Measurements from ENCODE around the gene PTPRG.

PTPRG gene

GRCh38 chr3:61908382-61908781 is 347.0 kb downstream of the PTPRG start:
- no peak for DNase-seq

GRCh38 chr3:61910732-61911131 is 349.4 kb downstream of the PTPRG start:
- DNase-seq: no peak

- DNase-seq: no peak
These were observed 350.8 kb downstream of the PTPRG start for GRCh38 chr3:61912158-61912557.

GRCh38 chr3:61913701-61914100 is 352.3 kb downstream of the PTPRG start:
- DNase-seq: no peak

- DNase-seq: no peak
These were observed 352.9 kb downstream of the PTPRG start for GRCh38 chr3:61914276-61914675.

DNA sequence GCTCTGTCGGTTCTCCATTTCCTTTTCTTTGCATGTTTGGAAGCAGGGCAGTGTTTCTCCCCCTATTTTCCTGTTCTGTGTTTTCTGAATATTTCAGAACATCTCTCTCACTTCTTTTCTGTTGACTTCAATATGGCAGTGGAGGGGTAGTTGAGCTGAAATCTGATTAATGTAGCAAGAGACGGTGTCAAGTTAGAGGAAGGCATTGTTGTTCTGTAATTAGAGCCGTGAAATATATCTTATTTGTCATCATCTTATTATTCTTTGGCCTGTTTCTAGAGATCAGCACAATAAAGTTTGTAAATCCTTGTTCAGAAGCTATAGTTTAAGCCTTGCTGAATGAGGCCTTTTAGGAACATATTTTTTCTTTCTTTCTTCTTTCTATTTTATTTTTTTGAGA is 353.9 kb downstream of the PTPRG start:
- DNase-seq: no peak

GRCh38 chr3:61919371-61919770 is 358.0 kb downstream of the PTPRG start:
- no peak for DNase-seq

GRCh38 chr3:61922118-61922517 is 360.7 kb downstream of the PTPRG start:
- DNase-seq: no peak

GRCh38 chr3:61924090-61924735 is 362.8 kb downstream of the PTPRG start:
- no peak for DNase-seq

DNA sequence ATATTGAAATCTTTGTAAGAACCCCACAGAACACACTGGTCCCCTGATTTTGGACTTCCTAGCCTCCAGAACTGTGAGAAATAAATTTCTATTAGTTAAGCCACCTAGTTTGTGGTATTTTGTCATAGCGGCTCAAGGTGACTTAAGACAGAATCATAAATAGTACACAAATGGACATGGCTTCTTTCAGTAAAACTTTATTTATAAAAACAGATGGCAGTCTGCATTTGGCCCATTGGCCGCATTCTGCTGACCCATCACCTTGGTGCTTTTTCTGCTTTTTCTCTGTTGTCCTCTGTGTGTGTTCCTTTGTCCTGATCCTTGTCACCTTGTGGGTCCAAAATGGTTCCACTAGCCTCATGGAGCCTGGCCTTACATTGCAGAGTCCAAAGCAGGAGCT is 363.6 kb downstream of the PTPRG start:
- DNase-seq: no peak

- DNase-seq: no peak
These were observed 364.4 kb downstream of the PTPRG start for GRCh38 chr3:61925721-61926120.

DNA sequence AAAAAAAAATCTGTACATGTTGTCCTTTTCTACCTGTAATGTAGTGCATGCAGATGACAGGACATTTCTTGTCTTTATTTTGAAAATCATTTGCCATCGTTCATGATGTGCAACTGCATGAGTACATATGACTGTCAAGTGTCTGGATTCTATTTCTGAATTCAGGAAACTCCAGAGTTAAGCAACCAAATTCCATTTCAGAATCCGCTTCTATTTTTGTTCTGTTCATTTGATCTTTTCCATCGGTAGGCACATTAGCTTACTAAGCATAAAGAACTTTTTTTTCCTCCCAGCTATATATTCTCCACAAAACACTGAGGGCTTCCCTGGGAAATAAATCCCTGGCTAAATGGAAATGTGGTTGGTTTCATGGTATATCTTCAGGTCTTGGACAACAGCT is 365.6 kb downstream of the PTPRG start:
- DNase-seq: no peak

DNA sequence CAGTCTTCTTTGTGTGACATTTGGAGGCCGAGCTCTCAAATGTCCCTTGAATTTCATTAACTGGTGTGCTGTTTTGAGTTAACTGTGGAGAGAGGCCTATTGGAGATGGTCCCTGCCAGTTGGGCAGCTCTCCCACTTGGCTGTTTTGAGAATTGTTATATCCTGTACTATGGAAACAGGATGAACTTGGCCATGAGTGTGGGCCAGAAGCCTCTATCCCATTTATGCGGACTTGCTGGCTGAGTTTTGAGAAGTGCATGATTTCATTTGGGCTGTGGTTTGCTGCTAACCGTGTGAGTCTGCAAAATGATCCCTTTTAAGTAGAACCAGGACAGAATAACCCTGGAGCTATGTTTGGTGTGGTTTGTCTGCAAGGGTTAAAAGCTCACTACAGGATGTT is 366.0 kb downstream of the PTPRG start:
- no peak for DNase-seq

GRCh38 chr3:61928039-61928438 is 366.7 kb downstream of the PTPRG start:
- DNase-seq: no peak

DNA sequence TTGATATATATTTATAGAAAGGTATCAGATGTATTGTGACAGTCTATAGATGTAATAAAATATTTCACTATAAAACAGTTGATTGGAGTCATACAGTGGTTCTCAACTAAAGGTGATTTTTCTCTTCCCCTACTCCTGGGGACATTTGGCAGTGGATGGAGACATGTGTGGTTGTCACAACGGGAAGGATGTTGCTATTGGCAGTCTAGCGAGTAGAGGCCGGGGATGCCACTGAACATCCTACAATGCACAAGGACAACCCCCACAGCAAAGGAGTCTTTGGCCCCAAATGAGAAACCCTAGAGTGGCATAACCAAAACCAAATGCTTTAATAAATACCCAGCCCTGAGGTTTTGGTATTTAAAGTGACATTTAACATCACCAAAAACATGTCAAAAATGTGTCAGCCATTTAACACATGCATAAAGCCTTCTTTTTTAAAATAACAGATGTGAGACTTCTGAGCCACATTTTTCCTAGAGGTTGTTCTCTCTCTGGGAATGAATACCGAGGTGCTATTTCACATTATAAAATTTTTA is 367.5 kb downstream of the PTPRG start:
- no peak for DNase-seq

DNA sequence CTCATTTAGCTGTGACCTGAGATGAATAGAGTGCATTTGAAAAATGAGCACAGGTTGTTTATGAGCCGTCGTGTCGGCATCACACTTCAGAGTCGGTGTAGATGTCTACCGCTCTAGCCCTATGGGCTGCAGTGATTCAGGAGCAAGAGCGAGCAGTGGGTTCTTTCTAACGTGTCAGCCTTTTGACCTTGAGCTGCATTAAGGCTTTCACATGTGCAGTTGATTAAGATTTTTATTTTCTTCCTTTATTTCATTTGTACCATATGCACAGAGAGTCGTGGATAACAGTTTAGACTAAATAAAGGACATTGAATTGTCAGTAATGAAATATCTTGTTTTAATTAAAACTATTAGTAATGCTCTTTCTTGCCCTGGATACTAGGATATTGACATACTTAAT is 368.2 kb downstream of the PTPRG start:
- DNase-seq: no peak

- no peak for DNase-seq
These were observed 371.1 kb downstream of the PTPRG start for GRCh38 chr3:61932499-61932898.

GRCh38 chr3:61933798-61934504 is 372.6 kb downstream of the PTPRG start:
- DNase-seq: no peak

DNA sequence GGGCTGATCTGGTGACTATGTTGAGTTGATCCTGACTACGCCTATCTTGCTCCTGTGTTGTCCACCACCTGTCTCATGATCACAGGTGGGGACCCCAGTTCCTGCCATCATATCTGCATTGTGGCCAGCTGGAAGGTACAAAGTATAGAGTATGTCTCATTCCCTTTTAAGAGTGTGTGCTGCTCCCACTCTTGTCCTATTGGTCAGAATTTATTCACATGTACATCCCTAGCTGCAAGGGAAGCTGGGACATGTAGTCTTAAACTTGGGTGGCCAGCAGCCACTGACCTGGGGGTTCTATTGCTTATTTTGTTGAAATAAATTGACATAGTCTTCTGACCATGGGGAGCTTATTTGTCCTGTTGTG is 373.1 kb downstream of the PTPRG start:
- no peak for DNase-seq

DNA sequence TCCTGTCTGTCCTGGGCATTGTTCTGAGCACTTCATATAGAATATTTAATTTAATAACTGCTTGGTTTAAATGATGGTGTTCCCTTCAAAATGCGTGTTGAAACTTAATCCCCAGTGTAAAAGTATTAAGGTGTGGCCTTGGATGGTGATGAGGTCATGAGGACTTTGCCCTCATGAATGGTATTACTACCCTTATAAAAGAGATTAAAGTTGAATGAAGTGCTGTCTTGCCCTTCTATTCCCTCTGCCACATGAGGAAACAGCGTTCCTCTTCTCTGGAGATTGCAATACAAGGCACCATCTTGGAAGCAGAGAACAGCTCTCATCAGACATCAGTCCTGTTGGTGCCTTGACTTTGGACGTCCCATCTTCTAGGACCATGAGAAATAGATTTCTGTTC is 374.4 kb downstream of the PTPRG start:
- no peak for DNase-seq

DNA sequence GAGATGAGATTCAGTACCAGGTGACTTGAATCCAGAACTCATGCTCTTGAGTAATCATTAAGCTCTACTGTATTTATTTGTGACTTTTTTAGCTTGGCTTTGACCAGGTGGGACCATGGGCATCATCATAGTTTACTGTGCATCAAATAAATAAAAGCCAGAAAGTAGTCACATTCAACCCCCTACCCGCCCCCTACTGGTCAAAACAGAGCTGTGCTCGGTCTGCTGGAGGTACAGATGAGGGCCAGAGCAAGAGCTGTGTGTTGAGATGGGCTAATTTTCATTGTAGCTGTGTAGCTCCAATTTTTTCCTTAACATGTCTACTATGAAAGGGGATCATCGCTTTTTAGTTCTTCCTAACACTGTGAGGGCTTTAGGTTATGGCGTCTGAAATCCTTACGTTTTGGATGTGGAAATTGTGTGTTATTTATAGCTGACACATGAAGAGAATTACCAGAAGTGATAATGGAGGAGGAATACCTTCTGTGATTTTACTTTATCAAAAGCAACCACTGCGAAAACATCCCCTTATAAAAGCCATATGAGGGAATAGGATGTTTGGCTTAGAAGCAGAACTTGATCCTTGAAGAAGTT is 375.1 kb downstream of the PTPRG start:
- DNase-seq: no peak

- DNase-seq: no peak
These were observed 376.1 kb downstream of the PTPRG start for GRCh38 chr3:61937477-61937876.

- DNase-seq: no peak
These were observed 377.6 kb downstream of the PTPRG start for GRCh38 chr3:61938878-61939549.

- DNase-seq: no peak
These were observed 378.9 kb downstream of the PTPRG start for GRCh38 chr3:61940236-61940635.
